GM19239 (cell line): ENCODE measurements around the gene ATP5PF.
A peak's percentile ranks its signal among the peaks of the same experiment; 100 is the strongest.
"Not testable (repeated sequence)": the region's sequence is repeated elsewhere in the genome, so short reads cannot be mapped to it uniquely, and the experiment has no call there.

ENCODE experiments used
- DNase-seq: peaks from one replicate; pipeline ENCODE4 v3.0.0; 2011; ENCODE audit warnings: low spot score; ENCODE audit not compliant: insufficient read length
- FAIRE-seq: peaks from 2 replicates; lab custom pipeline; 2011; peaks lifted over from hg19 to GRCh38; lab: Jason Lieb, UNC

The ATP5PF gene

GRCh38 chr21:25734904-25735645 lies at the start of gene ATP5PF, which contains the start of gene GABPA:
Gene ATP5PF, minus strand, starts transcription at chr21:25734904. Its CDS starts 5,110 bp downstream, at chr21:25729794.
Gene GABPA, plus strand, starts transcription at chr21:25734972. Its CDS starts 6,627 bp downstream, at chr21:25741599.
- DNase-seq, result peak; percentile 59
- FAIRE-seq, result peak; percentile 100

DNA sequence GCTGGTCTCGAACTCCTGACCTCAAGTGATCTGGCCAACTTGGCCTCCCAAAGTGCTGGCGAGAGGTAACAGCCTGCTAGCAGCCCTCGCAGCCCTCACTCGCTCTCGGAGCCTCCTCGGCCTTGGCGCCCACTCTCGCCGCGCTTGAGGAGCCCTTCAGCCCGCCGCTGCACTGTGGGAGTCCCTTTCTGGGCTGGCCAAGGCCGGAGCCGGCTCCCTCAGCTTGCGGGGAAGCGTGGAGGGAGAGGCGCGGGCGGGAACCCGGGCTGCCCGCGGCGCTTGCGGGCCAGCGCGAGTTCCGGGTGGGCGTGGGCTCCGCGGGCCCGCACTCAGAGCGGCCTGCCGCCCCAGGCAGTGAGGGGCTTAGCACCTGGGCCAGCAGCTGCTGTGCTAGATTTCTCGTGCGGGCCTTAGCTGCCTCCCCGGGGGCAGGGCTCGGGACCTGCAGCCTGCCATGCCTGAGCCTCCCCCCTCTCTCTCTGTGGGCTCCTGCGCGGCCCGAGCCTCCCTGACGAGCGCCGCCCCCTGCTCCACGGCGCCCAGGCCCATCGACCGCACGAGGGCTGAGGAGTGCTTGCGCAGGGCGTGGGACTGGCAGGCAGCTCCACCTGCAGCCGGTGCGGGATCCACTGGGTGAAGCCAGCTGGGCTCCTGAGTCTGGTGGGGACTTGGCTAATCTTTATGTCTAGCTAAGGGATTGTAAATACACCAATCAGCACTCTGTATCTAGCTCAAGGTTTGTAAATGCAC lies 43.6 kb upstream of the ATP5PF start:
- DNase-seq, FAIRE-seq: not testable (repeated sequence)

DNA sequence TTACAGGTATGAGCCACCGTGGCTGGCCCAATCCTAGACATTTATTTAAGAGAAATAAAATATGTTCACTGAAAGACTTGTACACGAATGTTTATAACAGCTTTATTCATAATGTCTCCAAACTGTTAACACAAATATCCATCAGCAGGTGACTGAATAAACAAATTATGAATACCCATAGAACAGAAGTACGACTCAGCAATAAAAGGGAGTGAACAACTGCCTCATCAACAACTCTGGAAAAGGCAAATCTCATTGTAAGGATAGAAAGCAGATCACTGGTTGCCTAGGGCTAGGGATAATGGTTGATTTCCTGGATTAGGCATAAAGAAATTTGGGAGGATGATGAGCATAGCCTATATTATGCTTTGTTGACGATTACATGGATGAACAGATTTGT lies 41.7 kb upstream of the ATP5PF start:
- DNase-seq (no peak), FAIRE-seq (no peak)

DNA sequence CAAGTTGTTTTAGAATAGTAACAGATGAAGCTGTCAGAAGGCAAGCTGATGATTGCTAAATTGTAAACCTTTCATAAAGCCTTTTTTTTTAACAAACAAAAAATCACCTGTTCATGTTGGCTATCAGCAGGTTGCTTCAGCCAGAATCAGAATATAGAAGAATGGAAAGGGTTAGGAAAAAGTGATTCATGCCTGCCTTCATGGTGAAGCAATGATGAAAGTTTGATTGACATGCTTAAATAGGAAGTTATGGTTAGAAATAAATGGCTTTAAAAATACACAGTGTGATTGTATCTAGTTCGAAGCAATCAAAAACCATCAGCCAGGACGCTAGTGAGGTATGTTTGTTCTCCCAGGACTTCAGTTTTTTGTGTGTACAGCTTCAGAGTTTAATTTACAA lies 38.0 kb upstream of the ATP5PF start:
- FAIRE-seq, result no peak
- DNase-seq, result no peak

- no peak for FAIRE-seq
- DNase-seq, result no peak
These were observed 33.2 kb upstream of the ATP5PF start for GRCh38 chr21:25767921-25768320.

- FAIRE-seq, result no peak
- DNase-seq, result no peak
These were observed 29.4 kb upstream of the ATP5PF start for GRCh38 chr21:25764065-25764464.

DNA sequence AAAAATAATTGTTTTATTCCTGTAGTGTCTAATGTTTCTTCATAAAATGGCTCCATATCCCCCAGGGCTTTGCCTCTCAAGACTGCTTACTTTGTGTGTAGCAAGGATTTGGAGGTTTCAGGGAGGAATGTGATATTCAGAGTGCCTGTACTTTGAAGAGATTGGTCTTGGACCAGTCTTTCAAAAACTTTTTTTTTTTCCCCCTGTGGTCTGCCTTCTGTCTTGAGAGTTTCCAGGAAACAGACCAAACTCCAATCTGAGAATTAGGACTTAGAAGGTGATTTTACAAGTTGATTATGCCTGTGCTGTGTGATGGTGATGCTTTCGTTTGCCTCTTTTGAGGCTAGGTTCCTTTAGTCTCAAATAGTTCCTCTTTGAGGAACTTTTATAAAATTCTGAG lies 26.0 kb upstream of the ATP5PF start:
- FAIRE-seq (no peak), DNase-seq (no peak)

DNA sequence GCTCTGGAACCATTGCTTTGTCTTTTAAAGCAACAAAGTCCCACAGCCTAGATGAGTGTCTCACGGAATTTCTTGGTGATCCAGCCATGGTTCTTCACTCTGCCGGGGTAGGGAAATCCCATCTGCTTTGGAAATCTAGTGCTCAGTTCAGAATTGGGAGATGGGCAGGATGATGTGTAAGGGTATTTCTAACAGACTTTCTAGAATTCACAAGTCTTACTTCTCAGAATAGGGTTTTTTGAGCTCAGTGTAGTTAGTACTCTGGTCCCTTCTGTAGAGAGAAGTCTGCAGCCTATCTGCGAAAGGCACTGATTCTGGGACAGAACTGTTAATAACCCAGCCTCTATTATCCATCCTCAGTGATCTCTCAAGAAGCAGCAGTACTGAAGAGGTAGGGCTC lies 25.4 kb upstream of the ATP5PF start:
- no peak for FAIRE-seq
- no peak for DNase-seq

GRCh38 chr21:25759573-25759972 lies 24.9 kb upstream of the ATP5PF start:
- no peak for DNase-seq
- no peak for FAIRE-seq

GRCh38 chr21:25757531-25757930 lies 22.8 kb upstream of the ATP5PF start:
- DNase-seq (no peak), FAIRE-seq (no peak)

DNA sequence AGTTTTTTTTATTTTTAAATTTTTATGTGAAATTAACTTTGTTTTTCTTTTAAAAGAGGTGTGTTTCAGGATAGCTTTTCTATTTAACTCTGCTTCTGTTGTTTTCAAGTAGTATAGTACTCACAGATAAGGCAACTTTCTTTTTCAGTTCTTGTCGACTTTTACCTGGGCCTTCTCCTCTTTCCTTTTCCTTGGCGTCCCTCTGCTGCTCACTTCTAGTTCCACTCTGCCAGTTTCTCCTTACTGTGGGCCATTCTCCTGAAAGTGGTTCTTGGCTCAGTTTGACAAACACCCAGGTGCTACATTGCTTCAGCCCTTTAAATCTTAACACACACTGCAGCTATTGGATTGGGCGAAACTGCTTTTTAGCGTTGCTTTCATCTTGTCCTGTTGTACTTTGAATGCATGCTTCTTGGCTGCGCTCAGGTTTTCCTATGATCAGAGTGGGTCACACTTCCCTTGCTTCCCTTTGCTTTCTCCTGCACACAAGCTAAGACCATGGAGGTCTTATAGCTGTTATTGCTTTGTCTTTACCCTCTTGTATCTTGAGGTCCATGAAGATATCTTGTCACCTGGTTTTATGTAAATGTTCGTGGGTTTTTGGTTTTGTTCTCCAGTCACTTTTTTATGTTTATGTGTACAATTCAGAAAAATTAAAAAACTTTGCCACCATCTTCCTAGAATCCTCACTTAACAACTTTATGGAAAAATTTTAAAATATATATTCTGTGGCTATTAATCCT lies 21.7 kb upstream of the ATP5PF start:
- DNase-seq, result no peak
- FAIRE-seq, result peak; percentile 45

GRCh38 chr21:25752416-25752815 lies 17.7 kb upstream of the ATP5PF start:
- DNase-seq, result no peak

DNA sequence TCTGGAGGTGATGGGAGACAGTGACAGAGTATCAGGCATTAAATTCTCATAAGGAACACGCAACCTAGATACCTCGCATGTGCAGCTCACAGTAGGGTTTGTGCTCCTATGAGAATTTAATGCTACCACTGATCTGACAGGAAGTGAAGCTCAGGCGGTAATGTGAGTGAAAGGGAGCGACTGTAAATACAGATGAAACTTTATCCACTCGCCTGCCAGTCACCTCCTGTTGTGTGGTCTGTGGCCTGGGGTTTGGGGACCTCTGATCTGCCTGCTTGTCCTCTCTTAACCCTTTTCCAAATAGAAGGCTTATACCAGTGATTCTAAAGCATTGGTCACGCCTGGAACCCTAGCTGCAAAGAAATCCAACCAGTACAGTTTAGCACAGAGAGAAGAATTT lies 15.4 kb upstream of the ATP5PF start:
- FAIRE-seq (no peak), DNase-seq (no peak)

More at GRCh38 chr21:25752416-25752815, 17.7 kb upstream of the ATP5PF start:
- no peak for FAIRE-seq

- DNase-seq (no peak), FAIRE-seq (no peak)
These were observed 10.2 kb upstream of the ATP5PF start for GRCh38 chr21:25744854-25745253.

- DNase-seq (no peak), FAIRE-seq (no peak)
These were observed 8.2 kb upstream of the ATP5PF start for GRCh38 chr21:25742900-25743299.

DNA sequence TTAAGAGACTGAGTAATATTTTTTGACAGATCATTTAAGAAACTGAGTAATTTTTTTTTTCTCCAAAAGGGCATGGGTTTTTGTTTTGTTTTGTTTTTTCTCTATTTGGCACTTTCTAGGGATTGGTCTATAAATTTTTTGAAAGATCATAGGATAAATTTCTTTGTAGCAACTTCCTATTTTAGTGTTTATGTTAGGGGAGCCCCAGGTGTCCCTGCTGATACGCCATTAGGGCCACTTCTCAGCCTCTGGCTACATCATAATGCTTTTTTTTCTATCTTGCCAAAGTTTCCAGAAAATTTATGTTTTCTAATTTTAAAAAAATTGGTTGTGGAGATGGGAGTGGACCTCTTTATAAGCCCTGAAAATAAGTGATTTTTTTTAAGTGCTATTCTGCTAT lies 2.7 kb upstream of the ATP5PF start:
- DNase-seq (no peak), FAIRE-seq (no peak)

- FAIRE-seq (no peak), DNase-seq (no peak)
These were observed 1.2 kb upstream of the ATP5PF start for GRCh38 chr21:25735646-25736597.

GRCh38 chr21:25734654-25734903 lies 125 bp downstream of the ATP5PF start:
- no peak for DNase-seq
- no peak for FAIRE-seq

DNA sequence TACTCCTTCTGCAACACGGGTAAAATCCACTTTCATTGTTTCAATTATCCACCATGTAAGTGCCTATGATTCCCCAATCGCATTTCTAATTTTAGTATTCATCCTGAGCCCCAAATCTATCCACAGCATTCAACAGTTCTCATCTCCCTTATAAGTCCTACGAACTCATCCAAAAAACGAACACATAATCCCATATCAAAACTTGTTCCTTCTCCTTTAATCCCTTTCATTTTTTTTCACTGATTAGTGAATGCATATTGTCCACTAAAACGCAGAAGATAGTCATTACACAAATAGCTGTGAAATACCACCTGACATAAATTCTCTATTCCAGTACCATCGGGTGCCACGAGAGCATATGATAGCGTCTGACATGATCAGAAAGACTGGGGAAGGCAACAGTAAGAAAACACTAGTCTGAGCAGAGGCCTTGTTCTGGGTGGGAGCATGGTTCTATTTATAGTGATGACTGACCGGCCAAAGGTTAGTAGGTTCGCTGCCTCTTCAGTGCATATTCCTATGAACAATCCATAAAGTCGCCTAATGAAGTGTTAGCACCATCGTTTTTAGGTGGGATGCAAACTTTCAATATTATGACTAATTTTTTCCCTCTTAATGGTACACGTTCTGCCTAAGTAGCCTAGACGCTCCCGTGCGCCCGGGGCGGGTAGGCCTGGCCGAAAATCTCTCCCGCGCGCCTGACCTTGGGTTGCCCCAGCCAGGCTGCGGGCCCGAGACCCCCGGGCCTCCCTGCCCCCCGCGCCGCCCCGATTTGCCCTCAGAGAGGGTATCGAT lies 648 bp downstream of the ATP5PF start:
- DNase-seq (no peak), FAIRE-seq (peak; percentile 62)
